ENCODE data around the gene SETD1B.

Gene SETD1B

GRCh38 chr12:121800694-121801594, 2.9 kb upstream of the SETD1B start:
- TF ChIP-seq CTCF (IDR thresholded peaks at IDR 0.05; ENCODE audit: control insufficient read depth, insufficient read depth, low read depth, low read length, missing control alignments), result no peak
- H3K4me3 ChIP-seq (ENCODE audit: control insufficient read depth, low read depth, low read length), result peak overlapping the region; percentile 70
- DNase-seq (ENCODE audit: low read depth), result no peak

GRCh38 chr12:121801595-121802484, 2.0 kb upstream of the SETD1B start:
- TF ChIP-seq CTCF (IDR thresholded peaks at IDR 0.05; ENCODE audit: control insufficient read depth, insufficient read depth, low read depth, low read length, missing control alignments), result no peak
- H3K4me3 ChIP-seq (ENCODE audit: control insufficient read depth, low read depth, low read length), result peak overlapping the region; percentile 70
- DNase-seq (ENCODE audit: low read depth), result no peak

GRCh38 chr12:121802485-121802842, 1.3 kb upstream of the SETD1B start:
- DNase-seq (ENCODE audit: low read depth), result no peak
- TF ChIP-seq CTCF (IDR thresholded peaks at IDR 0.05; ENCODE audit: control insufficient read depth, insufficient read depth, low read depth, low read length, missing control alignments), result no peak
- H3K4me3 ChIP-seq (ENCODE audit: control insufficient read depth, low read depth, low read length), result peak overlapping the region; percentile 70

- peak overlapping the region; percentile 70 for H3K4me3 ChIP-seq (ENCODE audit: control insufficient read depth, low read depth, low read length)
- DNase-seq (ENCODE audit: low read depth), result peak; percentile 90
- TF ChIP-seq CTCF (IDR thresholded peaks at IDR 0.05; ENCODE audit: control insufficient read depth, insufficient read depth, low read depth, low read length, missing control alignments), result no peak
These were observed 738 bp upstream of the SETD1B start for GRCh38 chr12:121802843-121803698.

GRCh38 chr12:121804417-121805111, 755 bp downstream of the SETD1B start:
- DNase-seq (ENCODE audit: low read depth), result no peak
- TF ChIP-seq CTCF (IDR thresholded peaks at IDR 0.05; ENCODE audit: control insufficient read depth, insufficient read depth, low read depth, low read length, missing control alignments), result no peak
- H3K4me3 ChIP-seq (ENCODE audit: control insufficient read depth, low read depth, low read length), result peak overlapping the region; percentile 70
